ENCODE results near the gene SDHB.

GRCh38 chr1:17067465-17068240, 13.8 kb upstream of the SDHB start:
- no peak for TF ChIP-seq CTCF (IDR thresholded peaks at IDR 0.05)
- no peak for TF ChIP-seq EZH2 (IDR thresholded peaks at IDR 0.05)
- no peak for TF ChIP-seq EZH2phosphoT487 (IDR thresholded peaks at IDR 0.05)
